Subcutaneous adipose tissue (tissue), 4 donors: ENCODE results near the gene CALN1. TPM values are rescaled to one million over a fixed set of nuclear protein-coding genes. Genes with fewer than 3 reads are reported as not detected.

Experiments
- total RNA-seq, 4 donors: library from RNA; depleted of rRNA; stranded (reverse); fragments of >200 nt; gene quantifications; one replicate each; pipeline ENCODE4 v1.1.0, GENCODE V29; 2016
- TF ChIP-seq, protein P1 (sequence below): fragments of 450-650 bp; IDR thresholded peaks from one replicate; pipeline ENCODE4 v1.5.1; 2016; ENCODE audit warnings: low read depth, mild to moderate bottlenecking, control low read depth, antibody characterized with exemption, moderate library complexity

Gene CALN1
- total RNA-seq, 4 donors from 2014 or later = 0.19 to 0.68 (median 0.22) TPM; not detected in 1

- TF ChIP-seq, protein P1, sequence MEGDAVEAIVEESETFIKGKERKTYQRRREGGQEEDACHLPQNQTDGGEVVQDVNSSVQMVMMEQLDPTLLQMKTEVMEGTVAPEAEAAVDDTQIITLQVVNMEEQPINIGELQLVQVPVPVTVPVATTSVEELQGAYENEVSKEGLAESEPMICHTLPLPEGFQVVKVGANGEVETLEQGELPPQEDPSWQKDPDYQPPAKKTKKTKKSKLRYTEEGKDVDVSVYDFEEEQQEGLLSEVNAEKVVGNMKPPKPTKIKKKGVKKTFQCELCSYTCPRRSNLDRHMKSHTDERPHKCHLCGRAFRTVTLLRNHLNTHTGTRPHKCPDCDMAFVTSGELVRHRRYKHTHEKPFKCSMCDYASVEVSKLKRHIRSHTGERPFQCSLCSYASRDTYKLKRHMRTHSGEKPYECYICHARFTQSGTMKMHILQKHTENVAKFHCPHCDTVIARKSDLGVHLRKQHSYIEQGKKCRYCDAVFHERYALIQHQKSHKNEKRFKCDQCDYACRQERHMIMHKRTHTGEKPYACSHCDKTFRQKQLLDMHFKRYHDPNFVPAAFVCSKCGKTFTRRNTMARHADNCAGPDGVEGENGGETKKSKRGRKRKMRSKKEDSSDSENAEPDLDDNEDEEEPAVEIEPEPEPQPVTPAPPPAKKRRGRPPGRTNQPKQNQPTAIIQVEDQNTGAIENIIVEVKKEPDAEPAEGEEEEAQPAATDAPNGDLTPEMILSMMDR = no peak
These were observed 18.4 kb upstream of the CALN1 start for GRCh38 chr7:72430531-72430930.

DNA sequence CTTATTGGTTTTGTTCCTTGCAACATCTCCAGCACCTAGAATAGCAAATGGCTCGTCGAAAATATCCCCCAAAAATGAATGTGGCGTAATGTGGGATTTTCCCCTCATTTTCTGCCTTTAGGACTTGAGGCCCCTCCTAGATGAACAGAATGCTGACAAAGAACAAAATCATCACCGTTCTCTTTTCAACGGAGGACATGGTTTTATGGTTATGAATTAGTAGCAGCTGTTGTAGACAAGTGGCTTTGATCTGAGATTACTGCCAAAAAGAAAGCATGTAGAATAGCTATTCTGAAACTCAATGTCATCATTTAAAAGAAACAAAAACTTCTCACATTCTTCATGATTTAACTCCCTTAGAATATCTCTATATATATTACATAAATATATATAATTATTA lies 17.2 kb upstream of the CALN1 start:
- TF ChIP-seq, protein P1 = no peak

DNA sequence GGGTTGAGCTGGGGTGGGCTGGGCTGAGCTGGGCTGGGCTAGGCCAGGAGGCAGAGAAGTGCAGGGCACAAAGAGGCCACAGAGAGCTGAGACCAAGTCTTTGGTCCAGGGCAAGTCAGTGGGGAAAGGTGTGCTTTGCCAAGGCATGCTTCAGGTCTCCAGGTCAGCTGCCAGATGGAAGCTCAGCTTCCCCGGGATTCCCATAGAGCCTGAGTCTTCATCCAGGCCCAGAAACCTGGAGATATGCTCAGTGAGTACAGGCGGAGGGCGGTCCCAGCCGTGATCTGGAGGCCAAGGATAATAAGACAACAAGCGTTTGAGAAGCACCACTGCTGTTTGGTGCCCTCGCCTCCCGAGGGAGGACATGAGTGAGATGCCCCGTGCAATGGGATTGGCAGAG lies 4.7 kb upstream of the CALN1 start:
- TF ChIP-seq, protein P1 = no peak

DNA sequence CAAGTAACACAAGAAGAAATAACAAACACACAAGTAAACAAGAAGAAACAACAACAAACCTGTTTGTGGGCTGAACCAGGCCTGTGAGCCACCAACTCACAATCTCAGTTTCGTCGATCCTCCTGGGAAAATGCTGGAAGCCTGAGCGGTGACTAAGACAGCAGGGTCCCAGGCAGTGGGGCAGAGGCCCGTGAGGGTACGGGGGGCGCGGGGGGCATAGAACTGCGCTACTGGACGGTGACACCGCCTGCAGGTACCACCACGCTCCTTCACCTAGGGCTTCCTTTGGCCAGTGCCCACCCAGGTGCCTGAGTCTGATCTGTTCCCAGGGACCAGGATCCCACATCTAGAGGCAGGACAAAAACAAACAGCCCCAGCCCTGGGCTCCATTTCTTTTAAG lies 3.4 kb upstream of the CALN1 start:
- TF ChIP-seq, protein P1 = no peak

DNA sequence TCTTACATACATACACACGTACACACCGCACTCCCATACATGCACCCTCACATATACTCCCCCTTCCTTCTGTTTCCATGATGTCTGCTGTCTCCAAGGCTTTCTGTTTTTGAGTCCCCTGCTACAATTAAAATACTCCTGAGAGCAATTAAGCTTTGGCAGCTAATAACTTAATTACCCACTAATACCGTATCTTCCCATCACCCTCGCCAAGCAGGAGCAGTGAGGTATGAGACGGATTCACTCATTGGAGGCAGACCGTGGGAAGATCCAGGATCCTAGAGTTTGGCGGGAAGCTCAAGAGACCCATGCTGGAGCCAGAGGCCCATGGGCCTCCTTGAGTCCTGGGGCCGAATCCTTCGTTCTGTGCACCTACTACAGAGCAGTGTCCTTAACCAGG lies 1.7 kb upstream of the CALN1 start:
- TF ChIP-seq, protein P1 = no peak

DNA sequence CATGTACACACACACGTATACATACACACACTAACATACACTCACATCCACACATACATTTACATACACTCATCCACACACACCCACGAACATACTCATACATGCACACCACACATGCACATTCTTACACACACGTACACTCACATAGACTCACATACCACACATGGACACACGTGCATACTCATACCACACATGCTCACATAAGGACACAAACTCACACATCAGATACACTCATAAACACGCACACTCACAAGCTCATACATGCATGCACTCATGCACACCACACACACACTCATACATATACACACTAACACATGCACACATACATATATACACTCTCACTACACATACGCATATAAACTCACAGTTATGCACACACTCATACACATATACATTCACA lies 1.2 kb upstream of the CALN1 start:
- TF ChIP-seq, protein P1 = no peak

DNA sequence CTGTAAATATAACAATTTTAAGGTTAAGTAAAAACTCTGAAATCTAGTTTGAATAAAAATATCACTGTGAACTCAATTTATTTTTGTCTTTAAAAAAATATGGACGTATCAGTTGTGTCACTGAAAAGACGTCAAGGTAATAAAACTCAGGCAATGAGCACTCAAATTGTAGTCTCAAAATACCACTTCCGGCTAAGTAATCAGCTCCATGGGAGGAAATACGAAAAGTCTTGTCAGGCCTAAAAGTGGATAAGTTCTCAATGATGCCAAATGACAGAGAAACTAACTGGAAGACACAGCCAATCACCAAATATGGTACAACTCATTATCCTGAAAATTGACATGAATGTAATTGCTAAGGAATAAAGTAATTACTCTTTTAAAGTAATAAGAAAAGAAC lies 719 bp downstream of the CALN1 start:
- TF ChIP-seq, protein P1 = no peak

DNA sequence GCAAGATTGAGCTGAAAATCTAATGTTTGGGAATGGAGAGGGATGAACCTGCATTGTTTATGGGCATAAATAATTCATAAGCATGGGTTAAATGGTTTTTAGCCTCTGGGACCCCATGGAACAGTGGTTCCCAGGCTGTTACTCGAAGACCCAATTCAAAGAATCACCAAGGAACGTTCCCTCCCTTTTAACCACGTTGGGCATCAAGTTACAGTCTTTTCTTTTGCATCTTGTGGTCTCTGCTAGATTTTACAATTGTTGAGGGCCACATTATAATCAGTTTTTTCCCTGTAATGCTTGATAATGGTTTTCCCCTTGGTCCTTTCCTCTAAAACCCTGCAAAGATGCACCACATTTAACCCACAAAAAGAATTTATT lies 2.5 kb downstream of the CALN1 start:
- TF ChIP-seq, protein P1 = no peak
